Urinary bladder (tissue), 4 donors: ENCODE results near the gene ADPRHL1. TPM values are rescaled to one million over a fixed set of nuclear protein-coding genes. Genes with fewer than 3 reads are reported as not detected.

Source experiments
- DNase-seq: peaks from one replicate; pipeline ENCODE4 v3.0.0-alpha.2; 2015; ENCODE audit errors: extremely low spot score
- H3K27ac ChIP-seq: one replicate; pipeline ENCODE4 v1.5.1; 2013; ENCODE audit warnings: low read depth, mild to moderate bottlenecking, moderate library complexity
- H3K36me3 ChIP-seq: one replicate; pipeline ENCODE4 v1.6.1; 2013; ENCODE audit warnings: mild to moderate bottlenecking, moderate library complexity; ENCODE audit not compliant: insufficient read depth
- H3K4me1 ChIP-seq: one replicate; pipeline ENCODE4 v1.6.1; 2013; ENCODE audit warnings: mild to moderate bottlenecking, moderate library complexity; ENCODE audit not compliant: insufficient read depth
- H3K4me3 ChIP-seq: one replicate; pipeline ENCODE4 v1.5.1; 2013; ENCODE audit warnings: low read depth, low read length
- WGBS: extraction: QIAGEN DNeasy Blood & Tissue Kit; methylation state at CpG from one replicate; pipeline ENCODE4 v1.1.7; 2013; 5-methylcytosine and 5-hydroxymethylcytosine counted together
- polyA plus RNA-seq: library from polyadenylated mRNA; stranded (reverse); fragments of 200-250 nt; gene quantifications from one replicate; pipeline ENCODE4 v1.2.3, GENCODE V29; 2013
- total RNA-seq: library from RNA; depleted of rRNA; stranded (reverse); fragments of >200 nt; gene quantifications from one replicate; pipeline ENCODE4 v1.2.3, GENCODE V29; 2014
- donor health status: healthy with polysubstance abuse.
- donor health status: healthy.

The ADPRHL1 gene
- total and polyA plus RNA-seq, 2 donors: 2.6 to 6.0 TPM

GRCh38 chr13:113407531-113408393 is 45.5 kb downstream of the ADPRHL1 start:
- no peaks in the 10 kb centered on the region for H3K4me1 ChIP-seq
- DNase-seq: no peak
- no peaks in the 10 kb centered on the region for H3K36me3 ChIP-seq

DNA sequence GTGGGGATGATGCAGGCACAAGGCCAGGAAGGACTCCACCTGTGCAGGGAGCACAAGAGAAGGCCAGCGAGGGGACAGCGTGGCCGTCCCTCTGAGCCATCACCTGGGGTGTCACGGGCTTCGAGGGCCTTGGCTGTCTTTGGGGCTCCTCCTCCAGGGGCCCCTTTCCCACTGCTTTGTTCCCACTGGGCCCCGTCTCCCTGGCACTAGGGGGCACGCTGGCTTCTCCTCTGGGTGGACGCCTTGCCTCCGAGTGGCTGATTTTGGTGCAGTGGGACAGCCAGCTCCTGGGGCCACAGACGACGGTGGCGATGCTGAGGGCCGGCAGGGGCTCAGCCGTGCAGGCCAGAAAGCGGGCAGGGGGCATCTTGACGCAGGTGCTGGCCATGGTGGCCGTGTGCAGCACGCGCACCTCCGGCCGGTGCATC is 46.2 kb downstream of the ADPRHL1 start:
- H3K4me1 ChIP-seq: no peaks in the 10 kb centered on the region
- H3K4me3 ChIP-seq: no peak overlapping the region
- H3K36me3 ChIP-seq: no peaks in the 10 kb centered on the region
- no peak for DNase-seq
- no peak overlapping the region for H3K27ac ChIP-seq
- whole genome bisulfite sequencing: 94% methylated on average over 21 of the region's 21 CpGs

More at GRCh38 chr13:113407531-113408393, 45.5 kb downstream of the ADPRHL1 start:
- Histone ChIP-seq H3K27ac (no peak overlapping the region), H3K4me3 (no peak overlapping the region)
- 85% methylated on average over 41 of the region's 41 CpGs for WGBS

- Histone ChIP-seq H3K4me3 (no peak overlapping the region), H3K4me1 (no peaks in the 10 kb centered on the region), H3K36me3 (no peaks in the 10 kb centered on the region), H3K27ac (no peak overlapping the region)
- DNase-seq: no peak
- 83% methylated on average over 28 of the region's 28 CpGs for WGBS
These were observed 46.8 kb downstream of the ADPRHL1 start for GRCh38 chr13:113406321-113407102.

DNA sequence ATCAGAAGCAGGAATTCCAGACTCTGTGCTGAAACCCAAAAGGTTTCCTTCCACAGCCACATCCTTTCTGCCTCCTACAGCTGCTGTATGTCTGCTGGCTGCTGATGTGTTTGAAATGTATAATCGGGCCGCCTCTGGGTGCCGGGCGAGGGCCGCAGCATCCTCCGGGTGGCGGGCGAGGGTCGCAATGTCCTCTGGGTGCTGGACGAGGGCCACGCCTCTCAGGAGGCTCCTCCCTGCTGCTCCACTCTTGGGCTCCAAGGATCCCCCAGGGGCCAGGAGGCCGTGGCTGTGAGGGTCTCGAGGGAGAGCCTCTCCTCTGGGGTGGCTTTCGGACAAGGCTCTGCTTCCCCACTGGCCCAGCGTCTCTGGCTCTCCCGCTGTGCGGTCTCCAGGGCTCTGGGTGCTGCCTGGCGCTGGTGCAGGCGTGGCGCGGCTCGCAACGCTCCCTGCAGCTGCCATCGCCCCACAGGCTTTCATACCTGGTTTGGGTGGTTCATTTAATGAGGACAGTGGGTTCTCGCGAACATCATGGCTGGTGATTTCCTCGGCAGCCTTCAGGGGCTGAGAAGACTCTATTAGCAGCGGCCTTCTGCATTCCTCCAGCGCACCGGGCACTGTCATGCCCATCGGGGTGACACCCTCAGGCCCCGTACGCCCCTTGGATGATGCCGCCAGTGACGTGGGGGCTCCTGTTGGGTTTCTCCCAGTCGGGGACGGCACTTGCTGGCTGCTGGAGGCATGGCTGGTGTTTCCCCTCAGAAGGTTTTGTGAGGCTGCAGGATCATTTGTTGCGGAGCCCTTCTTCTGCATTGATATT is 47.6 kb downstream of the ADPRHL1 start:
- WGBS: 81% methylated on average over 38 of the region's 38 CpGs
- Histone ChIP-seq H3K27ac (no peak overlapping the region), H3K4me3 (no peak overlapping the region), H3K36me3 (no peaks in the 10 kb centered on the region), H3K4me1 (no peaks in the 10 kb centered on the region)
- DNase-seq: no peak

DNA sequence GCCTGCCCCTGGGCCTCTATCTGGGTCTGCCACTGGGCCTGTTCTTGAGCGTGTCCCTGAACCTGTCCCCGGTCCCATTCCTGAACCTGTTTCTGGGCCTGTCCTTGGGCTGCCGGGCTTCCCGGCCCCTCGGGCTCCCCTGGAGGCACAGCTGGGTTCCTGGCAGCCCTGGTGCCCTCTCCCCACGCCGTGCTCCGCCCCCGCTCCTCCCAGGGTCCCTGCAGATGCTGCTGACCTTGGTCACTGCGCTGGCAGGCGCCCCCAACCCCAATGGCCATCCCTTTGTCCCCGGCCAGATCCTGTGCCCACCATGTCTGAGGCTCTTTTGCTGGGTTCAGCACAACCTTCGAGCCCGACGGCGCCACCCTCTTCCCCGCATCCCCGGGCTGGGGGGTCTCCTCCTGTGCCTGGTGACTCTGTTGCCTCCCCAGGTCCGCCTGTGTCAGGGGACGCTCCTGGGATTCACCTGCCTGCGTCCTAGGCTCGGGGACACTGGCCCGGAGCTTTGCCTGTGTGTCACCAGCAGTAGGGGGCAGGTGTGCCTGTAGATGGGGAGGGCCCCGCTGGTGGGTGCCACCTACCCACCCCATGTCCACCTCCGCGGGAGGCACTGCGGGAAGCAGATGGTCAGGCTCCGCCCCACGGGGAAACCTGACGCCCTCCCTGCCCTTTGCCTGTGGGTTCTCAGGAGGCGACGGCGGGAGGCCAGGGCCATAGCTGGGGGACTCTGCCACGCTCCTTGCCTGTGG is 48.4 kb downstream of the ADPRHL1 start:
- Histone ChIP-seq H3K4me1 (no peaks in the 10 kb centered on the region), H3K27ac (no peak overlapping the region), H3K36me3 (no peaks in the 10 kb centered on the region), H3K4me3 (no peak overlapping the region)
- DNase-seq: no peak
- 84% methylated on average over 34 of the region's 34 CpGs for WGBS

- H3K4me3 ChIP-seq: no peak overlapping the region
These were observed 48.9 kb downstream of the ADPRHL1 start for GRCh38 chr13:113404366-113404722.

GRCh38 chr13:113403255-113404104 is 49.8 kb downstream of the ADPRHL1 start:
- 73% methylated on average over 32 of the region's 32 CpGs for WGBS
- no peak overlapping the region for H3K4me3 ChIP-seq
- no peak for DNase-seq
- H3K27ac ChIP-seq: no peak overlapping the region
- no peaks in the 10 kb centered on the region for H3K36me3 ChIP-seq
- no peaks in the 10 kb centered on the region for H3K4me1 ChIP-seq

More at GRCh38 chr13:113404366-113404722, 48.9 kb downstream of the ADPRHL1 start:
- no peak overlapping the region for H3K27ac ChIP-seq
- WGBS: 94% methylated on average over 2 of the region's 2 CpGs
- no peaks in the 10 kb centered on the region for H3K4me1 ChIP-seq
- no peaks in the 10 kb centered on the region for H3K36me3 ChIP-seq
- no peak for DNase-seq

- H3K4me3 ChIP-seq: no peak overlapping the region
- 80% methylated on average over 33 of the region's 33 CpGs for whole genome bisulfite sequencing
- no peaks in the 10 kb centered on the region for H3K4me1 ChIP-seq
- DNase-seq: no peak
- H3K36me3 ChIP-seq: no peaks in the 10 kb centered on the region
- no peak overlapping the region for H3K27ac ChIP-seq
These were observed 50.6 kb downstream of the ADPRHL1 start for GRCh38 chr13:113402471-113403254.

GRCh38 chr13:113401452-113402415 is 51.6 kb downstream of the ADPRHL1 start:
- Histone ChIP-seq H3K36me3 (no peaks in the 10 kb centered on the region), H3K4me3 (no peak overlapping the region), H3K4me1 (no peaks in the 10 kb centered on the region), H3K27ac (no peak overlapping the region)
- no peak for DNase-seq
- 83% methylated on average over 52 of the region's 52 CpGs for WGBS

DNA sequence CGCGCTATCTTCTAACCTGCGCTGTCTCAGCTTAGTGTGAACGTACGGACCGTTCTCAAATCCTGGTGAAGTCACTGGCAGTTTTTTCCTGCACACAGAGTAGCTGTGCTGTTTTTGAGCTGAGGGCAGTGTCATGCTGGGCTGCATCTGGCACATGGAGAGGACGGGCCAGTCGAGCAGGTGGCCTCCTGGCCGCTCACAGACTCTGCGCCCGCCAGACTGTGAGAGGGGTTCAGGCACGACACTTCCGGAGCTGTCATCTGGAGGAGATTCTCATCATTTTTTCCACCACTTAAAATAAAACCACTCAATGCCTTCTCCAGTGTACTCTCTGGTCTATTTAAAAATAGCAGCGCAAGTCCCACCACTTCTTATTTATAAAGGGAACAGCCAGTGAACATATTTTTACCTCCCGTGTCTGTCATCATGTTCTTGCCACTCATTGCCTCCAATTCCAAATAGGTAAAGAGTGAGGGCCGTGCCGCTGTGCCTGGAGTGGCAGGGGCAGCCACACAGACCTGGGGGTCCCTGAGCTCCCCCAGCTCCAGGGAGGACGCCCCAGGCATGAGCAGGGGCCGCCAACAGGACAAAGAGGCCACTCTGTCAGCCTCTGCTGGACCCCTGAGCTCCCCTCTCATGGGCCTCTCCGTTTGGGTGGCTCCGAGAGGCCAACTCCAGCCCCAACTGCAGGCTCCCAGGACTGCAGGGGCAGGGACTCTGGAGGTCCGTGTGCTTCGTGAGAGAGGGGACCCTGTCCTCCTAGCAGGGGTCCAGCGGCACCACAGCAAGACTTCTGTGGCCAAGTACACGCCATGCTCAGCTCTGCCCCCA is 52.5 kb downstream of the ADPRHL1 start:
- DNase-seq: no peak
- Histone ChIP-seq H3K4me3 (no peak overlapping the region), H3K4me1 (no peaks in the 10 kb centered on the region), H3K36me3 (no peaks in the 10 kb centered on the region), H3K27ac (no peak overlapping the region)
- 67% methylated on average over 25 of the region's 25 CpGs for WGBS
